Fibroblast of lung (primary cell): ENCODE measurements around the gene ALDH7A1. TPM values are rescaled to one million over a fixed set of nuclear protein-coding genes. Genes with fewer than 3 reads are reported as not detected.
"Not testable (repeated sequence)": the region's sequence is repeated elsewhere in the genome, so short reads cannot be mapped to it uniquely, and the experiment has no call there.

Source experiments
- DNase-seq, 2 donors: peaks; one replicate each; pipeline versions ENCODE4 v3.0.0 to v3.0.0-alpha.2; 2010; ENCODE audit warnings: low read depth in 2 of 2
- H2AFZ ChIP-seq: 2 replicates; pipeline ENCODE4 v1.5.1; 2012; ENCODE audit warnings: low read length, control low read depth, inconsistent platforms
- H3K27ac ChIP-seq: 2 replicates; pipeline ENCODE4 v1.5.1; 2011; ENCODE audit warnings: low read length, control low read depth; ENCODE audit not compliant: insufficient read depth
- H3K27me3 ChIP-seq: 2 replicates; pipeline ENCODE4 v1.5.1; 2011; ENCODE audit warnings: mild to moderate bottlenecking, low read length; ENCODE audit not compliant: control insufficient read depth, insufficient read depth
- H3K36me3 ChIP-seq: 2 replicates; pipeline ENCODE4 v1.5.1; 2011; ENCODE audit warnings: low read length; ENCODE audit not compliant: control insufficient read depth, insufficient read depth
- H3K4me1 ChIP-seq: 2 replicates; pipeline ENCODE4 v1.5.1; 2011; ENCODE audit warnings: low read length; ENCODE audit not compliant: control insufficient read depth, insufficient read depth; ENCODE audit errors: extremely low read depth
- H3K4me2 ChIP-seq: 2 replicates; pipeline ENCODE4 v1.5.1; 2011; ENCODE audit warnings: low read length, control low read depth; ENCODE audit not compliant: insufficient read depth; ENCODE audit errors: extremely low read depth
- H3K4me3 ChIP-seq, 4 experiments: fragments of 200-600 bp in 1 of 4; sonication (generic) in 1 of 4; replicated peaks in 1 of 4; 2 replicates each; pipeline ENCODE4 v1.5.1; 2011 to 2016; ENCODE audit warnings: low read length in 4 of 4, low read depth in 3 of 4, mild to moderate bottlenecking in 3 of 4, control low read depth in 2 of 4, inconsistent platforms in 1 of 4, mixed read lengths in 1 of 4; ENCODE audit not compliant: insufficient read depth in 1 of 4; ENCODE audit errors: control extremely low read depth in 1 of 4
- H3K79me2 ChIP-seq: 2 replicates; pipeline ENCODE4 v1.5.1; 2012; ENCODE audit warnings: mild to moderate bottlenecking, low read length, inconsistent platforms; ENCODE audit not compliant: control insufficient read depth, insufficient read depth
- H3K9ac ChIP-seq: 2 replicates; pipeline ENCODE4 v1.5.1; 2011; ENCODE audit warnings: mild to moderate bottlenecking, low read length, control low read depth; ENCODE audit not compliant: insufficient read depth
- H3K9me3 ChIP-seq: 2 replicates; pipeline ENCODE4 v1.5.1; 2012; ENCODE audit warnings: low read depth, low read length; ENCODE audit not compliant: control insufficient read depth, insufficient read depth
- H4K20me1 ChIP-seq: 2 replicates; pipeline ENCODE4 v1.5.1; 2011; ENCODE audit warnings: low read length; ENCODE audit not compliant: control insufficient read depth, insufficient read depth; ENCODE audit errors: extremely low read depth
- CTCF ChIP-seq, 2 donors: IDR thresholded peaks in 1 of 2; conservative IDR thresholded peaks in 1 of 2; 1 replicate in 1 of 2; 2 replicates in 1 of 2; pipeline ENCODE4 v1.5.1; 2011 to 2012; ENCODE audit warnings: low read length in 2 of 2, control low read depth in 1 of 2, inconsistent platforms in 1 of 2, low read depth in 1 of 2, mild to moderate bottlenecking in 1 of 2
- EZH2 ChIP-seq: IDR thresholded peaks from 2 replicates; pipeline ENCODE4 v1.5.1; 2012; ENCODE audit warnings: low read length, control low read depth, mild to moderate bottlenecking; ENCODE audit errors: missing control alignments
- polyA plus RNA-seq, 2 donors: library from polyadenylated mRNA; depleted of rRNA in 1 of 2; stranded (reverse) in 1 of 2; unstranded in 1 of 2; fragments of >200 nt; gene quantifications; 2 replicates each; pipeline ENCODE4 v1.2.1, GENCODE V29; 2011 to 2012; ENCODE audit warnings: missing spikeins in 1 of 2
- total RNA-seq: library from RNA; depleted of rRNA; stranded (reverse); fragments of >200 nt; gene quantifications from 2 replicates; pipeline ENCODE4 v1.2.1, GENCODE V29; 2014

ALDH7A1 gene
- total and polyA plus RNA-seq, 2 donors (not counting 1 experiment from before 2014, with no cell fraction given), result 44.8 to 53.3 TPM

DNA sequence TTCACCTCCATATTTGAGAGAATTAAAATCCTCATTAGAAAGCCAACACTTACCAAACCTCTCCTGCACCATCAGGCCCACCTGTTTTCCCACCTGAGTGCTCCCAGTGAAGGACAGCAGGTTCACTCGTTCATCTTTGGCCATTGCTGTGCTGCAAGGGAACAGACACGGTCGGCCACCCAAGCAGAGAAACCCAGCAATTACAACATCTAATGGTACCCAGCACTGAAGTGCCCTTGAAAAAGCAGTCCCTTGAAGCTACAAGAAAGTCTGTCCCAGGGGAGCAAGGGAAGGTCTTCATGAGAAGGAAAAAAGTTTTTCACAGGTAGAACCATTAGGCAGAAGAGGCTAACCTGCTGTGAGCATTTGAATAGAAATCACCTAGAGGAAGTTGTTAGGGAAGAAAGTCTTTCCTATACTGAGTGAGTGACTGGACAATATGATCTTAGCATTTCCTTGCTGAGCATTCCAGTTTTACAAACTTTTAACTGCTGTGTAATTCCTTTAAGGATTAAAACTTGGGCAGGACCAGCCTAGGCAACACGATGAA is 26.7 kb downstream of the ALDH7A1 start:
- Histone ChIP-seq H3K4me1 (no peaks in the 10 kb centered on the region), H3K36me3 (no peaks in the 10 kb centered on the region), H3K4me2 (no peak overlapping the region), H3K9me3 (no peaks in the 10 kb centered on the region), H4K20me1 (no peaks in the 10 kb centered on the region), H3K9ac (no peak overlapping the region), H3K4me3 (no peak overlapping the region), H3K27me3 (no peaks in the 10 kb centered on the region), H3K79me2 (no peaks in the 10 kb centered on the region), H2AFZ (no peak overlapping the region), H3K27ac (no peak overlapping the region)
- DNase-seq, result no peak
- no peak for TF ChIP-seq EZH2
- no peak for TF ChIP-seq CTCF (conservative IDR thresholded peaks at IDR 0.05 in 1 of 2, IDR thresholded peaks at IDR 0.05 in 1 of 2; ENCODE audit: low read depth in 1 of 2, low read length in 2 of 2)

DNA sequence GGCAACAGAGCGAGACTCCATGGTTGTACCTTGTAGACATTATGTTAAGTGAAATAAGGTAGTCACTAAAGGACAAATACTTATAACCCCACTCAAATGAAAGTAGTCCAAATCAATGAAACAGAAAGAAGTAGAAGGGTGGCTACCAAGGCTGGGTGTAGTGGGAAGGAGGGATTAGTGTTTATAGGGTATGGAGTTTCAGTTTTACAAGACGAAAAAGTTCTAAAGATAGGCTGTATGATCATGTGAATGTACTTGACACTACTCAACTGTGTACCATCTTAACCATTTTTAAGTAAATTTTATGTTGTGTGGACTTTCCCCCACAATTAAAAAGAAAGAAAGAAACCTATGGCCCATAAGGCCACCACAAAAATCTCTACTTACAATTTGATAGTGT is 32.2 kb downstream of the ALDH7A1 start:
- TF ChIP-seq CTCF (conservative IDR thresholded peaks at IDR 0.05 in 1 of 2, IDR thresholded peaks at IDR 0.05 in 1 of 2; ENCODE audit: low read depth in 1 of 2, low read length in 2 of 2) (no peak), EZH2 (no peak)
- Histone ChIP-seq H2AFZ (no peak overlapping the region), H3K9me3 (no peaks in the 10 kb centered on the region), H3K27ac (no peak overlapping the region), H3K27me3 (no peaks in the 10 kb centered on the region), H3K79me2 (no peaks in the 10 kb centered on the region), H3K9ac (no peak overlapping the region), H3K36me3 (peaks cover 2% of the 10 kb centered on the region), H3K4me2 (no peak overlapping the region), H4K20me1 (no peaks in the 10 kb centered on the region), H3K4me3 (no peak overlapping the region), H3K4me1 (no peaks in the 10 kb centered on the region)
- no peak for DNase-seq

GRCh38 chr5:126561908-126562307 is 33.1 kb downstream of the ALDH7A1 start:
- no peak for TF ChIP-seq EZH2
- no peak for TF ChIP-seq CTCF (conservative IDR thresholded peaks at IDR 0.05 in 1 of 2, IDR thresholded peaks at IDR 0.05 in 1 of 2; ENCODE audit: low read depth in 1 of 2, low read length in 2 of 2)
- Histone ChIP-seq H3K4me3 (no peak overlapping the region), H3K27me3 (no peaks in the 10 kb centered on the region), H3K79me2 (no peaks in the 10 kb centered on the region), H3K27ac (no peak overlapping the region), H3K36me3 (peaks cover 2% of the 10 kb centered on the region), H4K20me1 (no peaks in the 10 kb centered on the region), H3K4me2 (no peak overlapping the region), H2AFZ (no peak overlapping the region), H3K9me3 (no peaks in the 10 kb centered on the region), H3K9ac (no peak overlapping the region), H3K4me1 (no peaks in the 10 kb centered on the region)
- peak; percentile 4 to 14 for DNase-seq

GRCh38 chr5:126555101-126555500 is 39.9 kb downstream of the ALDH7A1 start:
- H3K9ac ChIP-seq, H3K9me3 ChIP-seq, H3K4me1 ChIP-seq, H2AFZ ChIP-seq, H3K27ac ChIP-seq, H3K36me3 ChIP-seq, H3K27me3 ChIP-seq, H3K4me3 ChIP-seq, H4K20me1 ChIP-seq, H3K79me2 ChIP-seq, H3K4me2 ChIP-seq, DNase-seq: not testable (repeated sequence)
